SH-SY5Y (cell line): ENCODE measurements around the gene TRRAP.

ENCODE experiments used
- GATA2 ChIP-seq: IDR thresholded peaks from 2 replicates; pipeline ENCODE4 v1.6.1; 2011; ENCODE audit warnings: mild to moderate bottlenecking, low read depth, low read length
- GATA3 ChIP-seq: IDR thresholded peaks from 2 replicates; pipeline ENCODE4 v1.6.1; 2011; ENCODE audit warnings: low read depth, mild to moderate bottlenecking, low read length, moderate library complexity

GRCh38 chr7:98963305-98963704 is 85.0 kb downstream of the TRRAP start:
- TF ChIP-seq GATA2 (no peak), GATA3 (no peak)
